HG03064 (cell line): ENCODE data around the gene LY86.

Experiments
- ATAC-seq: cut with Tn5 transposase; IDR thresholded peaks from one replicate; pipeline ENCODE4 v1.9.1; 2021; ENCODE audit warnings: low read depth; ENCODE audit not compliant: unreplicated experiment

LY86 gene

DNA sequence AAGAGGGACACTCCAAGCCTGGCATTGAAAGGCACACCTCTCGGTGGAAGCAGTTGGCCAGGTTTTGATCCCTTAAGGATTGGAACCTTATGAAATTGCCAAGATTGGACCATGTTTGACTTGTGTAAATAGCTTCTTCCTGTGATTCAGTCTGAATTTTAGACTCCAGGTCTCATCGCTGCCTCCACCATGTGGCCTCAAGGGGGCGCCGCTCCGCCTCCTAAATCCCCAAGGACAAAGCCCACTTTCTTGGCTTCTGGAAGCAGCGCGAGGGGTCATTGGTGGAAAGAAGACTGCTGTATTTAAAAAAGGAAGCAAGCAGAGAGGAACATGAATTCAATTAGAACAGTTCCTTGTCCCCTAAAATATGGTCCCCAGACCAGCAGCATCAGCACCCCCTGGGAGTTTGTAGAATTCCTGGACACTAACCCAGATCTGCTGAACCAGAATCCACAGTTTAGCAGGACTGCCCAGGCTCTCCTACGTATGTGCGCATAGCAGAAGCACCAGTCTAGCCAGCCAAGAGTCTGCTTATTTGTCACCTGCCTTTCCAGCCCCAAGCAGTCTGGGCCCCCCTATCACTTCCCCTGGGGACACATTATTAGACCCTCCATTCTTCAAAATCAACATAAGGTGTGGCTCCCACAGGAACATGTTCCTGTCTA lies 108.5 kb downstream of the LY86 start:
- no peak for ATAC-seq

- no peak for ATAC-seq
These were observed 109.1 kb downstream of the LY86 start for GRCh38 chr6:6697620-6698019.

GRCh38 chr6:6699741-6700367 lies 111.3 kb downstream of the LY86 start:
- no peak for ATAC-seq

DNA sequence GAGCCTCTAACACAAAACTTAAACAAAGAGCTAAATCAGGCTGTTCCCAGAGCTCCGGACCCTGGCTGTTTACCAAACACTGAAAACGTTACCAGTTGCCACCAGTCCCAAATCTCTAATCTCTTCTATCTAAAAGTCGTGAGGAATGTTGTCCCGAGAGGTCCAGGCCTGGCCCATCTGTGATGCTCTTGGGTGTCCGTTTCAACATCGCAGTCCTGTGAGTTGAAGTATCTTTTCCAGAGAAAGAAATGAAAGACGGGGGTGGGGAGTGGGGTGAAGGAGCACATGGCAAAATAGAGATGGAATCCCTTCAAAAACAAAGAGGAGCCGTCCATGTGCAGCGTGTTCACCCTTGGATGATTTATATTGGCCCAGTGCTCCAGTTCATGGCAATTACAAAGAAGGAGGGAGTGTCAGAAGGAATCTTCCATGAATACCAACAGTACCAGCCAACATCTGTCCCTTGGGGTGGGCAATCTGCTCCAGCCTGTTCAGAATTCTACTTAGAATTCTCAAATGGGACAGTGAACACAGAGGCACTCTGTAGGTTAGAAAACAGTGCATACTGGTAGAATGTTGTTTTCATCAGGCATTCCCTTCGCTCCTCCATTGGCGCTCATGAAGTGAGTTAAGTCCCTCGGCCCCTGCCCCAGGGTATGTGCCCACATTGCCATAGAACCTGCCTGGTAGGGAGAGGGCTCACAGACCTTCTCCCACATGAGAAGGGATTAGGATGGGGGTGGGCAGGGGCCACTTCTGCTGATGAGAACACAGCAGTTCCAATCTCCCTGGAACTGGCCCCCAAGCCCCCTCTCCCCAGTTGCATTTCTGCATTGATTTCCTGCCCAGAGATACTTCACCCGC lies 112.1 kb downstream of the LY86 start:
- ATAC-seq: no peak

- no peak for ATAC-seq
These were observed 113.3 kb downstream of the LY86 start for GRCh38 chr6:6701864-6702263.

DNA sequence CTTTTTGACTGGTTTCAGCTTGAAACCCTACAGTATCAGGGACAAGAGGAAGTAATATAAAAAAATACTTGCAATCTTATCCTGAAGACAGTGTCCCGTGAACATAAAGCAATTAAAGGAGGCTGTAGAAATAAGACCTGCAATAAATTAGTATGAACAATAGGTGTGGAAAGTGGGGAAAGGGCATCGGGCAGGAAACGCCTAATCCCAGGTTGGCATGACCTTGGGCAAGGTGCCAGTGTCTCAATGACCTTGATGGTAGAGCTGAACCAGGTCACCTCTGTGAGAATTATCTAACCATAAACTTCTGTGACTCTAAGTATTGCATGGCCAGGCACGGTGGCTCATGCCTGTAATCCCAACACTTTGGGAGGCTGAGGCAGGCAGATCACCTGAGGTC lies 115.2 kb downstream of the LY86 start:
- no peak for ATAC-seq
